T-helper 1 cell treated with Interleukin-12 subunit alpha and Interleukin-12 subunit beta and Interleukin-4 antibody, amounts not matched to agents 30 ng/mL and 1 ng/mL, for 36 hours (primary cell): Measurements from ENCODE around the gene GALNT11. TPM values are rescaled to one million over a fixed set of nuclear protein-coding genes. Genes with fewer than 3 reads are reported as not detected.
"Not testable (repeated sequence)": the region's sequence is repeated elsewhere in the genome, so short reads cannot be mapped to it uniquely, and the experiment has no call there.

Source experiments
- intact Hi-C: fragments of 100-400 bp; cut with micrococcal nuclease; formaldehyde crosslinking; loops from one replicate; pipeline ENCODE4 v1.15.1; 2024
- total RNA-seq: library from RNA; stranded (reverse); gene quantifications from 2 replicates; pipeline ENCODE4 v1.2.3, GENCODE V29; 2022

The GALNT11 gene
- total RNA-seq, 1 donor from 2014 or later = 19.8 TPM

DNA sequence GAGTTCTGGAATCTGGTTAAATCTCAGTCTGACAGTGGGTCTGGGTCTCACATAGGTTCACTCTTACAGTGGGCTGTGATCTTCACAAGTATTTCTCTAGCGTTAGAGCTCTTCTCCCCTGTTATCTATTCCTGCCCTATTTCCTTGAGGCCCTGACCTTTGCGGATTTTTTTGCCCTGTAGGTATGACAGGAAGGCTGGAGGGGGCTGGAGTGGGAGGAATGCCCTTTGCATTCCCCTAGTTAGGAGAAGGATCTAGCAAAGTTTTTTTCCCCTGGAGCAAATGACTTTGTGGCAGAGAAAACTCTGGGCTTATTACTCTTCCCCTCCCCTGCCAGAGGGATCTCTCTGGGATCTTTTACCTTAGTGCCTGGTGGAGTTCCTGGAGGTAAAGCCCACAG lies 49.2 kb downstream of the GALNT11 start:
- intact Hi-C loops = no loop called here

DNA sequence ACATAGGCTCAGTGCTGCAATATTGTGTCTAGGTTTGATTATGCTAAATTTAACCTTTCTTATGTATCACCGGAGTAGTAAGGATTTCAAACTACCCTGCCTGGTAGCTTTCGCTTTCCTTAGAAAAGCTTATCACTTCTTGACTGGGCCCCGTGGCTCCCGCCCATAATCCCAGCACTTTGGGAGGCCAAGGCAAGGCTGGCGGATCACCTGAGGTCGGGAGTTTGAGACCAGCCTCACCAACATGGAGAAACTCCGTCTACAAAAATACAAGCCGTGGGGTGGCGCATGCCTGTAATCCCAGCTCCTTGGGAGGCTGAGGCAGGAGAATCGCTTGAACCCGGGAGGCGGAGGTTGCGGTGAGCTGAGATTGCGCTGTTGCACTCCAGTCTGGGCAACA lies 49.9 kb downstream of the GALNT11 start:
- intact Hi-C loops = not testable (repeated sequence)

DNA sequence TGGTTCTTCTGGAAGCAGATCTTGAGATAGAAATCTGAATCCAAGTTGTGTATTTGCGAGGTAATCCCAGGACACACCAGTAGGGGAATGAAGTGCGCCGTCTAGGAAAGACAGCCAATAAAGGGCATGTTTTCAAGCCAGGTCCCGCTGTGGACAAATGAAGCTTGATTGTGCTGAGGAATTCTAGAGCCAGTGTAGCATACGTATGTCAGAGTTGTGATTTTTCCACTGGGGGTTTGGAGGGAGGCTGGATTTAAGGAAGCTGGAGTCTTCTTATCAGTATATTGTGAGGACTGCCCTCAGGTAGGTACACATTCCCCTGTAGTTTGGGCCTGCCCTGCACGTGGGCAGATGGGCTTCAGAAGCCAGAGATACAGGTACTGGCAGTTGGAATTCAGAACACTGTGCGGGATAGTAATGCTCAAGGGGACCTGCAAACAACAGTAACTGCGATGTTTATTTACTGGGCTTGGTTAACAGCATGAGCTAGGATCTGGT lies 50.9 kb downstream of the GALNT11 start:
- intact Hi-C loops = loop anchor here (2.0 kb wide), 1 partner anchor 228 kb away; no protein-coding TSS in a partner anchor

DNA sequence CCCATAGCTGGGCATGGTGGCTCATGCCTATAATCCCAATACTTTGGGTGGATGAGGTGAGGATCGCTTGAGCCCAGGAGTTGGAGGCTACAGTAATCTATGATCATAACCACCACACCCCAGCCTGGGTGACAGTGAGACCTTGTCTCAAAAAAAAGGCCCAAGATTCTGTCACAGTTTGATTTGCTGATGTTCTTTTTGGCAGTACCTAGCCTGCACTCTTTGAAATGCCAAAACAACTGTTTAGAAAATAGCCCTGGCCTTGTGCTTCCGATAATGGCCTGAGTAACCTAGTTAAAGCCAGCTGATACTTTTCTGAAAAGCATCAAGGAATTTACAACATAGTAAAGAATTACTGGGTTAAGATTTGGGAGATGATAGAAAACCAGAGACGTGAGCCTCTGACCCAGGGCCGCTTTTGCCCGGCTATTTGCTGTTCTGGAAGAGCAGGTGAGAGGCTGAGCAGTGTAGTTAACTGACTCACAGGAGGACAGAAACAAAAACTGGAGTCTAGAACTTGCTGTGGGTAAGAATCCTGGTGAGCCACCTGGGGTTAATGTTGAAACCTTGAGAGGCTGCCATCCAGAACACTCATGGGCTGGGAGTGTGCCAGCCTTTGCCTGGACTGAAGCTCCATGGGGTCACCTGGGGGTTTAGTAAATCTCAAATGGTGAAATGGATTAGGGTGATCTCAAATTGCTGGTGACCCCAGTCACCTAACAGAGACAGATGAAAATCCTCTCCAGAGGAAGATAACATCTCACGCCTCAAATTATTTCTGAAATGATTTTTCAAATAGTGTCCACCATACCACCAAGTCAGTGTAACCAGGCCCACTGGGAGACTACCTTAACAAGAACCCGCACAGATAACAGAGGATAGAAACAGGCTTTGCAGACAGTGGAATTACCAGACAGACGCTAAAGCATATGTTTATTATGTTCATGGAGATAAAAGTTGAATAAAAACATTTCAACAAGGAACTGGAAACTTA lies 51.8 kb downstream of the GALNT11 start:
- intact Hi-C loops = loop anchor here (2.0 kb wide), 1 partner anchor 228 kb away; no protein-coding TSS in a partner anchor

DNA sequence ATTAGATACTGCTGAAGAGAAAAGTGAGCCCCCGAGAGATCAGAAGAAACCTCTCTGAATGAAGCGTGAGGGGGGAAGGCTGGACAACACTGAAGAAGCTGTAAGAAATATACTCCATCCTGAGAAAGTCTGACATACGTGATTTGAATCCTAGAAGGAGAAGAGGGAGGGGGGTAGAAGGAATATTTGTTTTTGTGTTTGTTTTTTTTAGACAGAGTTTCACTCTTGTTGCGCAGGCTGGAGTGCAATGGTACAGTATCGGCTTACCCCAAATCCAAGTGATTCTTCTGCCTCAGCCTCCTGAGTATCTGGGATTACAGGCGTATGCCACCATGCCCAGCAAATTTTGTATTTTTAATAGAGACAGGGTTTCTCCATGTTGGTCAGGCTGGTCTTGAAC lies 52.6 kb downstream of the GALNT11 start:
- intact Hi-C loops = no loop called here

DNA sequence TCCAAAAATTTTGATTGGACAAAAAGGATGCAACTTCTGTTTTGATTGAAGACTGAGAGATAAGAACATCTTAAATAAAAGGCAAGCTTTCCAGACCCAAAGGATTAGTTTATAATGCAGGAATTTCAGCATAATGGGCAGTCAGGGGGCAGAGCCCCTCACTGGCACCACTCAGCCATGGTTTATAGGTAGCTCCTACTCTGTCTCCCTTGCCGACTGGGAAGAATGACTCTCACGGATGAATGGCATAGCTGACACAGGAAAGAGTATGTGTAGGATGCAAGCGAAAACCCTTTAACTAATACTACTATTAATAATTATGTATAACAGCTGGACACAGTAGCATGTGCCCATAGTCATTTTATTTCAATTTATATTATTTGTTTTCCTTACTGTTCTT lies 53.3 kb downstream of the GALNT11 start:
- intact Hi-C loops = no loop called here

DNA sequence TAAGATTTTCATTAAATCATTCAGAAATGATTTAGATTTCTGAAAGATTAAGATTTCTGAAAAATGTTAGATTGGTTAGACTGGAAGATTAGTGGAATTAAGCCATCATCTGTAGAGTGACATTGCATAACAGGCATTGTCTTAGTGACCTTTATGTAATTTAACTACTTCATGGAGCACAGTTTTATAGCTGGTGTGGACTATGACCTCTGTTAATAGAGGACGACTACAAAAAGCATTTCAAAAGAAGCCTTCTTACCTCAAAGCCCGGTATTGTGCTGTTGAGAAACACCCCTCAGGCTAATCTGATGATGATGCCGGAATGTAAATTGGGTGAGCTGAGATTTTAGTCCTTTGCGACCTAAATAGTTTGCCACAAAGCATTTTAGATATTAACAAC lies 55.6 kb downstream of the GALNT11 start:
- intact Hi-C loops = no loop called here

DNA sequence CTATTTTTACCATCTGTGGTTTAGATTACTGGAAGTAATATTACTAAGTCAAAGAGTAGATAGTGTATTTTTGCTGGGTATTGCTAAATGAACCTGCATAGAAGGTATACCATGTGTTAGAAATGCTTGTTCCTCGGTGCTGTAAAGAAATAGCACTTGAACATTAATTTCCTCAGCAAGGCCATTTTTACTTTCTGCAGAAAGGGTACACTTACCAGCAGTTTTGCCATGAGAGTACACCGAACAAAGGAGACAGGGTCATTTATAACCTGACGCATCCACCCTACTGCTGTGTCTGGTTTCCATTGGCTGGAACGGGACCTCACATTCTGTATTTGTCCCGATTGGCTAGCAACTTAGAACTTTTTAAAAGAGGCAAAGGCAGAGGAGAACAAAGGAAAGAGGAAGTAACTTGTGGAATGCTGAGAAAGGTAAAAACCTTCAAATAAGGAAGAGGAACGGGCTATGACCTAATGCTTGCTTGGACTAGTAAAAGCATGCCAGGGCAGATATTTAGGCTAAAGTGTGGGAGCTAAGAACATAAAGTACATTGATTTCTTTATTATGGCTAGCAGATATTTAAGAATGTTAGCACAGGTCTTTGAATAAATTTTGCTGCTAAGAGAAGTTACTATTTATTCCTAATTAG lies 56.7 kb downstream of the GALNT11 start:
- intact Hi-C loops = not testable (repeated sequence)

DNA sequence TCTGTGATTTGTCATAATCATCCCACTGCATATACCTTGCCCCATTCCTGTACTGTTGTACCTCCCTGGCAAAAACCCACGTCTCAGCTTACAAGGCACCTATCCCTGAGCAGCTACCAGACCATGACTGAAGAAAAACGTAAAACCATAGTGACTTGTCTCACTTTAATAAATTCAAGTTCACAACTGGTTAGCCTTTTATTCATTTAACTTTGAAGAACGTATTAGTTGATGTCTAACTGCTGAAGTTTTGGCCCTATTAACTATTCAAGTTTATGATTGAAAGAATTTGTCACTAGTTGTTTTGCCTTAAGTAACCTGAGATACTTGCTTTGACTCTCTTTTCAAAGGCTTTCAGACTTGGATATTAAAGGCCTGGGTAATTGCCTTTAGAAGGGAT lies 59.7 kb downstream of the GALNT11 start:
- intact Hi-C loops = no loop called here

DNA sequence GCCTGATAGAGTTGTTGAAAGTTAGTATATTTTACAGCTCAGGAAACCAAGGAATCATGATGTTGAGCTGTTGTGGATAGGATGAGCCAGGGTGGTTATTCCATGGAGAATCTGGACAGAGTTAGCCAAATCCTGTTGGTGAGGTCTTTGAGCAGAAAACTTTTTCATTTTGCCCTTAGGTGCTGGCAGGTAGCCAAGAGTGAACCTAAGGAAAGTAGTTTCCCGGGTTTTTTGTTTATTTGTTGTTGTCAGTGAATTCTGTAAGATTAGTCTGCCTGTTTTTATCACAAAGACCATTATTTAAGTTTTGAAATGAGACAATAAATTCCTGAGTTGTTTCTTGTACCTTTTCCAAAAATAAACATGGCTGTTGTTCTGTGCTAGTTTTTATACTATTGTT lies 61.0 kb downstream of the GALNT11 start:
- intact Hi-C loops = no loop called here

DNA sequence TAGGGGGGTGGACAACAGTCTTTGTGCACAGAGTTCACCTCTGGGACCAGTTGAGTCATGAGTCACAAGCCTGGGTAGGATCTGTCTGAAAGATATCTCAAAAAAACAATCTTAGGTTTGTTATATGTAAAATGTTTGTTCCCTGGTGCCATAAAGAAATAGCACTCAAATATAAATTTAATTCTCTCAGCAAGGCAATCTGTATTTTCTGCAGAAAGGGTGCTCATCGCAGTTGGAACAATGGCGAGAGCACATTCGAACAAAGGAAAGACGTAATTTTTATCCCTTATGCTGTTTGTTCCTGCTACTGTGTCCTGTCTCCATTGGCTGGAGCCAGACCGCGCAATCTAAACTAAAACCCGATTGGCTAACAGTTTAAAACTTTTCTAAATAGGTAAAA lies 63.7 kb downstream of the GALNT11 start:
- intact Hi-C loops = no loop called here

DNA sequence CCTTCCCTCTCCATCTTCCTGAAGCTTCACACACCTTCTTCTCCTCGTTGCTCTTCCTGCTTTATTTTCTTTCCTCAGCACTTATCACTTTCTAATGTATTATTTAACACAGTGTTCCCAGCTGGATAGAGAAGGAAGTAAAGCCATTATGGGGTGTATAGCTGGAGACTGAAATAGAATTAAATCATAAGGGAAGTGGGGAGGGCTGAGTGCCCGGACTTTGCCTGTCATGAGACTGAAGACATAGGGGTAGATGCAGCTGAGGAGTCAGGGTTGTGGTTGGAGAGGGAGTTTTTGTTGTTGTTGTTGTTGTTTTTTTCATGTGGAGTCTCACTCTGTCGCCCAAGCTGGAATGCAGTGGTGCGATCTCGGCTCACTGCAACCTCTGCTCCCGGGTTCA lies 65.3 kb downstream of the GALNT11 start:
- intact Hi-C loops = no loop called here

DNA sequence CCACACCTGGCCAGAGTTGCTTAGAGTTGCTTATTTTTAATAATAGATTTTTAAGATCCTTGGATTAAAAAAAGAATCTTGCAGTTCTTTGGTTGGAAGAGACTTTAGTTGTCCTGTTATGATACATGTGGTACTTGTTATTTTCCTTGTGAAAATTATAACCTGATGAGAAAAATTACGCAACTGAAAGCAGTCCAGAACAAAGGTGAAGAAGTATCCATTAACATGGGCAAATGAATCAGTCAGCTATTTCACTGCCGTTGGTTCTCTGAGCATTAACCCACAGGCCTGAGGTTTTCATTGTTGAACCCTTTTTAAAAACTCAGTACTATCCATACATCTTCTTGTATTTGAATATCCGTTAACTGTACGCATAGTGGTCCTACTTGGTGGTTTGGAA lies 68.2 kb downstream of the GALNT11 start:
- intact Hi-C loops = no loop called here

DNA sequence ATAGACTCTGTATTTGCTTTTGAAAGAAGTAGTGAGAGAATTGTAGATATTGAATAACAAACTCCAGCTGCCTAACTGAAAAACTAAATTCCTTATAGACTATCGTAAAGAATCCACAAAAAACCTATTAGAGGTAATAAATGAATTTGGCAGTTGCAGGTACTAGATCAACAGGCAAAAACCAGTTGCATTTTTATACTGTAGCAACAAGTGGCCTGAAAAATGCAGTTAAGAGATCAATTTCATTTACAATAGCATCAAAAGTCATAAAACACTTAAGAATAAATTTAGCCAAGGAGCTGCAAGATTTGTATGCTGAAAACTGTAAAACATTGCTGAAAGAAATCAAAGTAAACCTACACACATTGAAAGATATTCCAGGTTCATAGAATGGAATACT lies 70.3 kb downstream of the GALNT11 start:
- intact Hi-C loops = no loop called here

DNA sequence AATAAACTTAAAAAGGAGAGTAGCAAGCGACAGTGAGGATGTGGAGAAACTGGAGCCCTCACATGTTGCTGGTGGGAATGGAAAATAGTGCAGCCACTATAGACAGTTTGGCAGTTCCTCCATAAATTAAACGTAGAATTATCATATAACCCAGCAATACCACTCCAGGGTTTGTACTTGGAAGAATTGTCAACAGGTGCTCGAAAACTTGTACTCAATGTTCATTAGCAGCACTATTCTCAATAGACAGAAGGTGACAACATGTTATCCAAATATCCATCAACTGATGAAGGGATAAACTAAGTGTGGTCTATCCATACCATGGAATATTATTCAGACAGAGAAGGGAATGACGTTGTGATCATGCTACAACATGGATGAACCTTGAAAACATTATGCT lies 71.9 kb downstream of the GALNT11 start:
- intact Hi-C loops = no loop called here

DNA sequence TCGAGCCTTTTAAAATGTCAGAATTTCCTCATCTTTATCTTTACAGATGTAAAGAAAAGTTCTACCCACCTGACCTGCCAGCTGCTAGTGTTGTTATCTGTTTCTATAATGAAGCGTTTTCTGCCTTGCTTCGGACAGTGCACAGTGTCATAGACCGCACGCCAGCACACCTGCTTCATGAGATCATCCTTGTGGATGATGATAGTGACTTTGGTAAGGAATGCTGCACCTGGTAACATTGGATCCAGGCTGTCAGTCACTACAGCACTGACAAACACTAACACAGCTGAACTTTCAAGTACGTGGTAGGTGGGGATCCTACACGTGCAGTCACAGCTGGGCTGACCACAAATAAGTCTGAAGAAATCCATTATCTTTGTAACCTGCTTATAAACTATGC lies 77.6 kb downstream of the GALNT11 start:
- intact Hi-C loops = no loop called here

DNA sequence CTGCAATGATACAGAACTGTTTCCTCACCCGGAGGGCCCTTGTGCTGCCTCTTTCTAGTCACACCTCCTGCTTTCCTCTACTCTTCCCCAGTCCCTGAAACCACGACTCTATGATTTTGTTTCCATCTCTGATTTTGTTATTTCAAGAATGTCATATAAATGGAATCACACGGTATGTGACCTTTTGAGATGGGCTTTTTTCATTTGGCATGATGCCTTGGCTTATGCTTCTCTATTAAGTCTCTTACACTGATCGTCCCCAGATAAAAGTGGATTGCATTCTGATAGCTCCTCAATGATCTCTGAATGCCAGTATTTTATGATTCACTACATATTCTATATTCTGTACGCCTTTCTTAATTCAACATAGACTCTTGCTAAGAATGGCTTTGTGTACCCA lies 78.2 kb downstream of the GALNT11 start:
- intact Hi-C loops = no loop called here

DNA sequence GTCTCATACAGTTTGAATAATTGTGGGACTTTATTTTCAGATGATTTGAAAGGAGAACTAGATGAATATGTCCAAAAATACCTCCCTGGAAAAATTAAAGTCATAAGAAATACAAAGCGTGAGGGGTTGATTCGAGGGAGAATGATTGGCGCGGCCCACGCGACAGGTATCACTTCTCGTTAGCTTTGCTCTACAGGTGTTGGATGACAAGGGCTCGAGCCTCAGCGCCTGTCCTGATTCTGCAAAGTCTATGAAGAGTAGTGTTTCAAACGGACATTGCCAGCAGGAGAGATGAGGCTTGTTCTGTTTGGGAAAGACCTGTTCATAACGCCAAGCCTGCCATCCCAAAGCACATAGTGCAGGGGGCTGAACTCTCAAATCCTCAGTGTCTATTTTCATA lies 79.7 kb downstream of the GALNT11 start:
- intact Hi-C loops = no loop called here

DNA sequence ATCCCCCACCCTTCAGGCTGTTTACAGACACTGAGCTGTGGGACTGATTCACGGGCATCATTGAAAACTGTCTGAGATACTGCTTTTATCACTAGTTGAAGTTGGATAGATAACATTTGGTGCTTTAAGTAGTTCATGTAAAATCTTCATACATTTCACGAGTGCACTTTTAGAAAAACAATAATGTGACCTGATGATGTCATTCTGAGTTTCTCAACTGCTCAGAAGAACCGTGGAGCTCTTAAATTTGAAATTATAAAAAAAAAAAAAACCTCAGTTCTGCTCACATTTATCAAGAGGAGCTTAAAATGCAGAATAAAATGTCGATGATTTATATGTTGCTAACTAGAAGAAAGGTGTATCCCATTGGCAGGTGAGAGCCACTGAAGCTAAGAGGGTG lies 81.5 kb downstream of the GALNT11 start:
- intact Hi-C loops = no loop called here

DNA sequence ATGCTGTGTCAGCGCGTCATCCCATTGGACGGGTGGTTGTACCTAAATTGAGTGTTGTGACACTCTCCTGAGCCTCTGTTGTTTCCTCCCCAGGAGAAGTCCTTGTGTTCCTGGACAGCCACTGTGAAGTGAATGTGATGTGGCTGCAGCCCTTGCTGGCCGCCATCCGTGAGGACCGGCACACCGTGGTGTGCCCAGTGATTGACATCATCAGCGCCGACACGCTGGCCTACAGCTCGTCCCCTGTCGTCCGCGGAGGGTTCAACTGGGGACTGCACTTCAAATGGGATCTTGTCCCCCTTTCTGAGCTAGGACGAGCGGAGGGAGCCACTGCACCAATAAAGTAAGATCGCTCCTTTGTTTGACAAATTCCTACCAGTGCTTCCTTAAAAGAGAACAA lies 82.5 kb downstream of the GALNT11 start:
- intact Hi-C loops = no loop called here

DNA sequence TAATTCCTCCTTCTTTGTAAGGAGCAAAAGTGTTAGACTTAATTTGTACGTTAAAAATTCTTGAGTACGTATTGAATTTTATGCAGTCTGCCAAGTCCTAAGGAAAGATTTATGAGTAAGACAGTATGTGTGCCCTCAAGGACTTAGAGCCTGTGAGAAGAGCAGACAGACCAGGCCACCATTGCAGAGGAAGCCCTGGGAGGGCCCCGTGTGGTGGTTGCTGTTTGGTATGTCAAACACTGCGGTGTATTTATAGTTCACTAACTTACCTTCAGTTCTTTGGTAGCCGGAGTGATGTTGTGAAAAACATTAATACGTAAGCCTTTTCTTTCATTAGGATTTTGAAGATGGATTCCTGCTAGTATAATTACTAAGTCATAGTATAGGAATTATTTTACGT lies 82.9 kb downstream of the GALNT11 start:
- intact Hi-C loops = no loop called here

DNA sequence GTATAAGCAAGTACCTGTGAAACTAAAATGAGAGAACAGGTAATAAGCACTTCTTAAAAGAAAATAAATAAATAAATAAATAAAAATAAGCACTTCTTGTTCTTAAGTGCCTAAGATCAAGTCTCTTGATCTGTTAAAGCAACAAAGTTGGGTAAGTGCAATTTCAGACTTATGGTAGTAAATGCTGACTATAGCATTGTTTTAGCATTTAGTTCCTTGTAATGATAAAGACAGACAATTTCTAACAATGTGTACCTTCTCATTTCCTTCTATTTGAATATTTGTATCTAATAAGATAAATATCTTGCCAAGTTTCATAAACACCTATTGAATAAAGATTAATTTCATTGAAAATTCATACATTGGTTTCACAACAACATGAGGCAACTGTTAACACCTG lies 87.4 kb downstream of the GALNT11 start:
- intact Hi-C loops = no loop called here
